Progenitor cell of endocrine pancreas (in vitro differentiated cells): ENCODE measurements around the gene MEDAG. TPM values are rescaled to one million over a fixed set of nuclear protein-coding genes. Genes with fewer than 3 reads are reported as not detected.

Source experiments
- DNase-seq: peaks from one replicate; pipeline ENCODE4 v3.0.0; 2021; ENCODE audit warnings: low spot score; ENCODE audit not compliant: unreplicated experiment
- H3K27ac Mint-ChIP-seq: 2 replicates; pipeline ENCODE4 v1.8.0; 2021; ENCODE audit warnings: mild to moderate bottlenecking, moderate library complexity, mixed read lengths
- H3K27me3 Mint-ChIP-seq: 2 replicates; pipeline ENCODE4 v1.8.0; 2021; ENCODE audit warnings: mixed read lengths
- H3K36me3 Mint-ChIP-seq: 2 replicates; pipeline ENCODE4 v1.8.0; 2022; ENCODE audit warnings: mixed read lengths; ENCODE audit not compliant: insufficient read depth
- H3K4me1 Mint-ChIP-seq: 2 replicates; pipeline ENCODE4 v1.8.0; 2021; ENCODE audit warnings: low read depth, mixed read lengths
- H3K4me3 Mint-ChIP-seq: 2 replicates; pipeline ENCODE4 v1.8.0; 2021; ENCODE audit warnings: low read depth, mild to moderate bottlenecking, moderate library complexity, mixed read lengths
- H3K9me3 Mint-ChIP-seq: 2 replicates; pipeline ENCODE4 v1.8.0; 2021; ENCODE audit warnings: low read depth, mixed read lengths
- CTCF ChIP-seq: fragments of 200-600 bp; sonication (generic); IDR thresholded peaks from one replicate; pipeline ENCODE4 v1.5.0; 2021; ENCODE audit warnings: antibody characterized with exemption, mild to moderate bottlenecking; ENCODE audit not compliant: unreplicated experiment
- total RNA-seq: library from RNA; stranded (reverse); gene quantifications from 2 replicates; pipeline ENCODE4 v1.2.1, GENCODE V29; 2021

The MEDAG gene
- total RNA-seq, 1 donor from 2014 or later, result not detected

GRCh38 chr13:30908416-30908980 is 2.4 kb downstream of the MEDAG start:
- H3K9me3 Mint-ChIP-seq, result no peaks in the 10 kb centered on the region
- H3K4me1 Mint-ChIP-seq, result peaks cover 8% of the 10 kb centered on the region
- H3K27me3 Mint-ChIP-seq, result peaks cover 63% of the 10 kb centered on the region
- H3K4me3 Mint-ChIP-seq, result no peak overlapping the region
- H3K27ac Mint-ChIP-seq, result no peak overlapping the region
- DNase-seq, result no peak
- no peaks in the 10 kb centered on the region for H3K36me3 Mint-ChIP-seq
- TF ChIP-seq CTCF, result no peak

GRCh38 chr13:30910676-30911075 is 4.6 kb downstream of the MEDAG start:
- DNase-seq, result no peak
- H3K36me3 Mint-ChIP-seq, result no peaks in the 10 kb centered on the region
- no peak overlapping the region for H3K4me3 Mint-ChIP-seq
- TF ChIP-seq CTCF, result no peak
- H3K27ac Mint-ChIP-seq, result no peak overlapping the region
- H3K9me3 Mint-ChIP-seq, result no peaks in the 10 kb centered on the region
- peaks cover 54% of the 10 kb centered on the region for H3K27me3 Mint-ChIP-seq
- H3K4me1 Mint-ChIP-seq, result peaks cover 8% of the 10 kb centered on the region

GRCh38 chr13:30915691-30916541 is 9.8 kb downstream of the MEDAG start:
- H3K36me3 Mint-ChIP-seq, result no peaks in the 10 kb centered on the region
- no peak overlapping the region for H3K27ac Mint-ChIP-seq
- H3K27me3 Mint-ChIP-seq, result peaks cover 48% of the 10 kb centered on the region
- H3K4me3 Mint-ChIP-seq, result no peak overlapping the region
- H3K4me1 Mint-ChIP-seq, result no peaks in the 10 kb centered on the region
- no peak for DNase-seq
- TF ChIP-seq CTCF, result no peak
- no peaks in the 10 kb centered on the region for H3K9me3 Mint-ChIP-seq

- Mint-ChIP-seq H3K27ac (no peak overlapping the region), H3K9me3 (no peaks in the 10 kb centered on the region), H3K27me3 (peaks cover 45% of the 10 kb centered on the region), H3K36me3 (no peaks in the 10 kb centered on the region), H3K4me1 (no peaks in the 10 kb centered on the region), H3K4me3 (no peak overlapping the region)
- no peak for DNase-seq
- no peak for TF ChIP-seq CTCF
Measured at GRCh38 chr13:30916991-30917390, 10.9 kb downstream of the MEDAG start.

- no peaks in the 10 kb centered on the region for H3K36me3 Mint-ChIP-seq
- H3K4me1 Mint-ChIP-seq, result no peaks in the 10 kb centered on the region
- DNase-seq, result no peak
Measured at GRCh38 chr13:30918662-30919405, 12.8 kb downstream of the MEDAG start.

More at GRCh38 chr13:30918662-30919405, 12.8 kb downstream of the MEDAG start:
- Mint-ChIP-seq H3K27me3 (peaks cover 48% of the 10 kb centered on the region), H3K27ac (no peak overlapping the region), H3K4me3 (no peak overlapping the region), H3K9me3 (no peaks in the 10 kb centered on the region)
- TF ChIP-seq CTCF, result no peak
